ENCODE data around the gene MTHFD1.

DNA sequence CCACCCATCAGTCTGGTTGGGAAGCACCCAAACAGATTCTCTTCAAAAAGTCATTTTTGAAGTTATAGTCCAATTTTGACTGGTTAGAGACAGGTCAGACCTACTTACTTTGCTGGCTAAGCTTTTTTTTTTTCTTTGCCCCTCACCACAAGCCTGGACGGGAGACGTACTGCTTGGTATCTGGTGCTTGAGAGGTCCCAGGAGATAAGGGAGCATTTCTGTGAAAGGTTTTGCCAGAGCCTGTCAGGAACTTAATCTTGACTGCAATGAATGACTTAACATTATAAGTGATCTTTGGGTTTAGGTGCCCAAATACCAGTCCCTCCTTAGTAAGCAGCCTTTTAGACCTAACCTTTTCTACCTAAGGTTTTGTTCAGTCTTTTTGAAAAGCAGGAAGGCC is 6.3 kb downstream of the MTHFD1 start:
- TF ChIP-seq CTCF (conservative IDR thresholded peaks at IDR 0.05; ENCODE audit: low read depth, low read length) = no peak
- TF ChIP-seq, protein P1, sequence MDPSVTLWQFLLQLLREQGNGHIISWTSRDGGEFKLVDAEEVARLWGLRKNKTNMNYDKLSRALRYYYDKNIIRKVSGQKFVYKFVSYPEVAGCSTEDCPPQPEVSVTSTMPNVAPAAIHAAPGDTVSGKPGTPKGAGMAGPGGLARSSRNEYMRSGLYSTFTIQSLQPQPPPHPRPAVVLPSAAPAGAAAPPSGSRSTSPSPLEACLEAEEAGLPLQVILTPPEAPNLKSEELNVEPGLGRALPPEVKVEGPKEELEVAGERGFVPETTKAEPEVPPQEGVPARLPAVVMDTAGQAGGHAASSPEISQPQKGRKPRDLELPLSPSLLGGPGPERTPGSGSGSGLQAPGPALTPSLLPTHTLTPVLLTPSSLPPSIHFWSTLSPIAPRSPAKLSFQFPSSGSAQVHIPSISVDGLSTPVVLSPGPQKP (IDR thresholded peaks at IDR 0.05; ENCODE audit: borderline replicate concordance, low read depth, low read length) = no peak
- no peak for TF ChIP-seq BHLHE40 (IDR thresholded peaks at IDR 0.05; ENCODE audit: low read depth, low read length)
- TF ChIP-seq POLR2A (IDR thresholded peaks at IDR 0.05; ENCODE audit: low read depth, low read length) = no peak
- TF ChIP-seq CHD1 (IDR thresholded peaks at IDR 0.05; ENCODE audit: low read depth, low read length) = no peak
- no peak for TF ChIP-seq FOS (IDR thresholded peaks at IDR 0.05; ENCODE audit: low read depth, low read length)
- no peak for TF ChIP-seq CEBPB (IDR thresholded peaks at IDR 0.05; ENCODE audit: low read depth, low read length)
- TF ChIP-seq MAFK (IDR thresholded peaks at IDR 0.05; ENCODE audit: low read depth, low read length) = no peak

All from IMR-90 (cell line).